K562 (cell line): ENCODE data around the gene TP53RK. TPM values are rescaled to one million over a fixed set of nuclear protein-coding genes. Genes with fewer than 3 reads are reported as not detected.

ENCODE experiments used
- ATAC-seq: fragments of 200-7000 bp; cut with Tn5 transposase; 3 replicates; pipeline ENCODE4 v1.9.1; 2020; ENCODE audit warnings: moderate library complexity
- BruUV-seq: library from RNA; stranded (reverse); fragments of 400-500 nt; replicated peaks from 2 replicates; lab custom pipeline; 2021; lab: Mats Ljungman, UMichigan
- CTCF ChIA-PET: fragments of 300-600 bp; formaldehyde crosslinking; extraction: SDS; loops from one replicate; lab custom pipeline; 2021; ENCODE audit warnings: low intra/inter-chr PET ratio; lab: Yijun Ruan, JAX
- POLR2A ChIA-PET: fragments of 300-600, 350-650 bp; sonication (Branson Sonifier 250); formaldehyde crosslinking; extraction: SDS; loops from one replicate; lab custom pipeline; 2021; ENCODE audit warnings: antibody characterized with exemption, inconsistent platforms; lab: Yijun Ruan, JAX
- DNase-seq, 4 experiments: peaks; one replicate each; pipeline versions ENCODE4 v3.0.0 to v3.0.0-alpha.2; 2011 to 2018; ENCODE audit warnings: low spot score in 3 of 4, mixed read lengths in 3 of 4; ENCODE audit errors: extremely low read depth in 1 of 4
- FAIRE-seq: peaks from 2 replicates; lab custom pipeline; 2011; peaks lifted over from hg19 to GRCh38; lab: Jason Lieb, UNC
- H2AFZ ChIP-seq: 2 replicates; pipeline ENCODE4 v1.6.0; 2011; ENCODE audit warnings: low read depth, low read length, control low read depth, inconsistent platforms
- H3K27ac ChIP-seq: fragments of 200-600 bp; 3 replicates; pipeline ENCODE4 v1.8.0; 2011; ENCODE audit warnings: low read depth, mild to moderate bottlenecking, control low read depth, inconsistent platforms, low read length, moderate library complexity, mixed read lengths; ENCODE audit errors: extremely low read depth
- H3K27me3 ChIP-seq, 2 experiments: fragments of 300-600 bp in 1 of 2; 2 replicates in 1 of 2; 3 replicates in 1 of 2; pipeline versions ENCODE4 v1.6.0 to v1.8.0; 2011; ENCODE audit warnings: inconsistent platforms in 2 of 2, low read length in 2 of 2, mild to moderate bottlenecking in 1 of 2, mixed read lengths in 1 of 2, moderate library complexity in 1 of 2; ENCODE audit not compliant: control insufficient read depth in 2 of 2, insufficient read depth in 2 of 2
- H3K36me3 ChIP-seq: fragments of 300-600 bp; 3 replicates; pipeline ENCODE4 v1.8.0; 2011; ENCODE audit warnings: mild to moderate bottlenecking, low read length, inconsistent platforms; ENCODE audit not compliant: control insufficient read depth, insufficient read depth
- H3K4me1 ChIP-seq, 2 experiments: fragments of 200-600 bp in 1 of 2; replicated peaks in 1 of 2; 2 replicates in 1 of 2; 3 replicates in 1 of 2; pipeline versions ENCODE4 v1.5.1 to v1.8.0; 2011; ENCODE audit warnings: inconsistent platforms in 2 of 2, low read length in 2 of 2, mild to moderate bottlenecking in 1 of 2, mixed read lengths in 1 of 2, moderate library complexity in 1 of 2; ENCODE audit not compliant: control insufficient read depth in 2 of 2, insufficient read depth in 2 of 2
- H3K4me2 ChIP-seq: 2 replicates; pipeline ENCODE4 v1.6.1; 2011; ENCODE audit warnings: low read length, control low read depth, inconsistent platforms, mixed read lengths; ENCODE audit not compliant: insufficient read depth
- H3K4me3 ChIP-seq: fragments of 200-600 bp; sonication (generic), shearing (Covaris generic); 2 replicates; pipeline ENCODE4 v1.5.1; 2016; ENCODE audit warnings: control low read depth, inconsistent platforms
- H3K79me2 ChIP-seq: fragments of 200-600 bp; 3 replicates; pipeline ENCODE4 v1.8.0; 2011; ENCODE audit warnings: low read length, inconsistent platforms; ENCODE audit not compliant: control insufficient read depth, insufficient read depth
- H3K9ac ChIP-seq, 2 experiments: 2 replicates each; pipeline versions ENCODE4 v1.6.0 to v1.6.1; 2011; ENCODE audit warnings: low read depth in 2 of 2, low read length in 2 of 2, control low read depth in 1 of 2, inconsistent platforms in 1 of 2, mild to moderate bottlenecking in 1 of 2, mixed read lengths in 1 of 2; ENCODE audit not compliant: insufficient read depth in 1 of 2
- H3K9me1 ChIP-seq: one replicate; pipeline ENCODE4 v1.6.0; 2011; ENCODE audit warnings: inconsistent platforms, mild to moderate bottlenecking, low read length, moderate library complexity; ENCODE audit not compliant: control insufficient read depth, insufficient read depth
- H3K9me3 ChIP-seq: replicated peaks from 2 replicates; pipeline ENCODE4 v1.5.1; 2011; ENCODE audit warnings: low read depth, low read length, inconsistent platforms; ENCODE audit not compliant: control insufficient read depth, insufficient read depth
- H4K20me1 ChIP-seq: replicated peaks from 2 replicates; pipeline ENCODE4 v1.6.1; 2011; ENCODE audit warnings: low read length, inconsistent platforms, mixed read lengths; ENCODE audit not compliant: control insufficient read depth, insufficient read depth
- ARNT ChIP-seq, 2 experiments: fragments of 450-650 bp; IDR thresholded peaks; 2 replicates each; pipeline ENCODE4 v1.6.1; 2016; ENCODE audit warnings: mild to moderate bottlenecking in 1 of 2
- CBFA2T2 ChIP-seq: fragments of 450-650 bp; conservative IDR thresholded peaks from 2 replicates; pipeline ENCODE4 v1.6.1; 2017; ENCODE audit warnings: mild to moderate bottlenecking
- CBX2 ChIP-seq: fragments of 200-600 bp; sonication (generic); IDR thresholded peaks from one replicate; pipeline ENCODE4 v1.6.1; 2012; ENCODE audit warnings: mild to moderate bottlenecking, low read length, inconsistent platforms; ENCODE audit not compliant: insufficient read depth, poor library complexity, severe bottlenecking
- KLF10 ChIP-seq: fragments of 250-450 bp; sonication (Bioruptor Pico); IDR thresholded peaks from 2 replicates; pipeline ENCODE4 v1.6.1; 2021; ENCODE audit warnings: matching md5 sums
- NFE2 ChIP-seq: IDR thresholded peaks from 2 replicates; pipeline ENCODE4 v1.6.1; 2014; ENCODE audit warnings: antibody characterized with exemption, low read depth
- ZFP1 ChIP-seq: fragments of 450-650 bp; formaldehyde crosslinking; IDR thresholded peaks from 2 replicates; pipeline ENCODE4 v1.4.0; 2020; ENCODE audit warnings: mild to moderate bottlenecking, mixed read lengths
- ZNF224 ChIP-seq: sonication (generic); formaldehyde crosslinking; IDR thresholded peaks from 2 replicates; pipeline ENCODE4 v1.8.0; 2022; ENCODE audit warnings: mild to moderate bottlenecking, missing genetic modification reagents
- ZNF668 ChIP-seq: fragments of 250-450 bp; sonication (Bioruptor Pico); IDR thresholded peaks from 2 replicates; pipeline ENCODE4 v1.8.0; 2022; ENCODE audit warnings: mild to moderate bottlenecking, inconsistent platforms
- WGBS: fragments of 100-300 bp; shearing (Covaris generic); methylation state at CpG from one replicate; pipeline ENCODE4 v1.1.6; 2016; ENCODE audit warnings: low coverage, mixed read lengths; ENCODE audit not compliant: insufficient coverage; ENCODE audit errors: missing lambda C conversion rate; 5-methylcytosine and 5-hydroxymethylcytosine counted together
- in situ Hi-C: fragments of 300-500 bp; cut with MboI; formaldehyde crosslinking; loops from 4 replicates; pipeline ENCODE4 v1.15.0; 2018; ENCODE audit warnings: inconsistent platforms, mixed read lengths
- intact Hi-C: fragments of 100-400 bp; cut with micrococcal nuclease; formaldehyde crosslinking; loops from 2 replicates; pipeline ENCODE4 v1.14.2; 2022
- polyA plus RNA-seq, 8 experiments: library from polyadenylated mRNA; depleted of rRNA in 4 of 8; stranded (reverse) in 5 of 8; unstranded in 3 of 8; fragments of >200 nt; fragmentation: Nextera tagmentation in 2 of 8; fragmentation: Illumina TruSeq in 1 of 8; extraction: Ambion mirVana in 2 of 8; extraction: Trizol in 1 of 8; gene quantifications; 2 replicates each; pipeline versions ENCODE4 v1.2.1 to v1.2.3, GENCODE V29; 2011 to 2014; ENCODE audit warnings: inconsistent platforms in 1 of 8, missing spikeins in 1 of 8
- total RNA-seq, 7 experiments: library from RNA; depleted of rRNA in 6 of 7; stranded (reverse); fragments of >200 nt in 6 of 7; fragmentation: Illumina TruSeq in 2 of 7; extraction: Trizol in 2 of 7; gene quantifications; 2 replicates each; pipeline versions ENCODE4 v1.2.1 to v1.2.3, GENCODE V29; 2011 to 2021; ENCODE audit warnings: low replicate concordance in 1 of 7
- TF ChIP-seq, protein P1 (sequence below): fragments of 450-650 bp; IDR thresholded peaks from 2 replicates; pipeline ENCODE4 v1.7.0; 2016; ENCODE audit warnings: borderline replicate concordance

The TP53RK gene
- total and polyA plus RNA-seq, 9 of the 15 experiments (the other 6 are each of a cell fraction or from before 2014, with no cell fraction given), result 2.9 to 43.5 (median 17.2) TPM

DNA sequence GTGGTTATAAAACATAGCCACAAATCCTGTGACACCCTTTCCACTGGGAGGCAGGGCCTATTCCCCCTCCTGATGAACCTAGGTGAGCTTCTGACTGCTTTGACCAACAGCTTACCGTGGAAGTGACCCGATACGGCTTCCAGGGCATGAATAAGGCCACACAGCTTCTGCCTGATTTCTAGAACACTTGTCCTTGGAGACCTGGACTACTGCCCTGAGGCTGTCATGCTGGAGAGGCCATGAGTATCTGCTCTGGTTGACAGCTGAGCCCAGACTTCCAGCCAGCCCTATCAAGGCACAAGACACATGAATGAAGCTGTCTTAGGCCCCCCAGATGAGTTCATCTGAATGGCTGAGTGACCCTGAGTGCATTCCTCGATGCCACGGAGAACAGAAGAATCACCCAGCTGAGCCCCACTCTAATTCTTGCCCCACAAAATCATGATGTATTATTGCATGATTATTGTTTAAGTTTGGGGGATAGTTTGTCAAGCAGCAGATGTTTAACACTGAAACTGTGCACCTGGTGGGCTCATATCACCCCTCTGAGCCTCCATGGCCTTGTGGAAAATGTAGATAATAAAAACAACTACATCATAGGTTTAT lies 16.6 kb downstream of the TP53RK start:
- Histone ChIP-seq H3K36me3 (peaks cover 6% of the 10 kb centered on the region; the same call in 2 of the 3 replicates), H3K9me1 (peaks cover 4% of the 10 kb centered on the region), H3K27ac (no peak overlapping the region), H3K4me3 (no peak overlapping the region), H3K9ac (no peak overlapping the region), H3K27me3 (no peaks in the 10 kb centered on the region), H4K20me1 (peaks cover 8% of the 10 kb centered on the region; the same call in 1 of the 2 replicates), H3K4me2 (no peak overlapping the region), H2AFZ (no peak overlapping the region), H3K9me3 (no peaks in the 10 kb centered on the region), H3K79me2 (no peaks in the 10 kb centered on the region), H3K4me1 (no peaks in the 10 kb centered on the region)
- ATAC-seq (no peak), FAIRE-seq (no peak), DNase-seq (no peak)
- POLR2A ChIA-PET, result interaction anchor here (1.2 to 1.3 kb wide), 2 partner anchors 8 to 10 kb away, joined by 3 read pairs; no protein-coding TSS in a partner anchor
- intact Hi-C loops (no loop called here), in situ Hi-C loops (loop anchor here (10.0 kb wide), 1 partner anchor 318 kb away; no protein-coding TSS in a partner anchor)
- TF ChIP-seq CBX2, result no peak
- 0 out of 2 replicates have a peak, but pooled peaks have one; percentile 10 for TF ChIP-seq CBFA2T2
- no TSS peak for BruUV-seq
- WGBS, result 80% methylated on average over 5 of the region's 5 CpGs
- CTCF ChIA-PET, result no interaction called here

DNA sequence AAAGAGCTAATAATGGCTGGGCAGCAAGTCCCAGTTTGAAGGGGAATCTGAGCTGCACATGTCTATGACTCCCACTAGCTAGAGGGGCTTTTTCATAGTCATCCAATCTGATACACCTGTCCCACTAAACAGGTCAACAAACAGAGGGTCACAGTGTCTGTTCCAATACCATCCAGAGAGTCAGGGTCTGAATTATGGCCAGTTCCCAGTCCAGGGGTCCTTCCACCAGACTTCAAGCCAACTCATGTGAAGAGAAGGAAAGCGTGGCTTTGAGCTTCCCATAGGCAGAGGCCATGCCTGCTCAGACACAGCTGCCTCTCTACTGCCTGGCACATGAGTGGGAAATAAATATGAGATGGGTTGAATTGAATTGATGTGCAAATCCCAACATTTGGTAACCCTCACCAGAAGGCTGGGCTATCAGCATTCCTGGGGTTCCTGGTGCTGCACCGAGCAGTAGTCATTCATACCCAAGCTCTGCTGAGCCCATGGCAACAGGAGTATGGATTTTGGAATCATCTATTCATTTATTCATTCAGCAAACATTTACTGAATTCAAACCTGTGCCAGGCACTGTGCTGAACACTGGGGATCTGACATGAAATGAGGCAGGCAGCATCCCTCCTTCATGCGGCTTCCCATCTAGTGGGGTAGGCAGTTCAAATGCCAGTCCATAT lies 17.2 kb downstream of the TP53RK start:
- Histone ChIP-seq H3K4me2 (no peak overlapping the region), H3K27ac (no peak overlapping the region), H2AFZ (no peak overlapping the region), H3K79me2 (no peaks in the 10 kb centered on the region), H3K9me3 (no peaks in the 10 kb centered on the region), H4K20me1 (peaks cover 8% of the 10 kb centered on the region; the same call in 1 of the 2 replicates), H3K4me1 (no peaks in the 10 kb centered on the region), H3K27me3 (no peaks in the 10 kb centered on the region), H3K36me3 (peaks cover 9% of the 10 kb centered on the region; the same call in 2 of the 3 replicates), H3K9ac (no peak overlapping the region), H3K4me3 (no peak overlapping the region), H3K9me1 (peaks cover 4% of the 10 kb centered on the region)
- DNase-seq (no peak), FAIRE-seq (no peak), ATAC-seq (no peak)
- POLR2A ChIA-PET, result interaction anchor here (0.9 to 1.3 kb wide), 3 partner anchors 8 to 12 kb away, joined by 3 read pairs; no protein-coding TSS in a partner anchor
- 91% methylated on average over 3 of the region's 3 CpGs for WGBS
- in situ Hi-C loops (loop anchor here (10.0 kb wide), 1 partner anchor 317 kb away; no protein-coding TSS in a partner anchor), intact Hi-C loops (no loop called here)
- CTCF ChIA-PET, result no interaction called here
- no TSS peak for BruUV-seq
- TF ChIP-seq, protein P1, sequence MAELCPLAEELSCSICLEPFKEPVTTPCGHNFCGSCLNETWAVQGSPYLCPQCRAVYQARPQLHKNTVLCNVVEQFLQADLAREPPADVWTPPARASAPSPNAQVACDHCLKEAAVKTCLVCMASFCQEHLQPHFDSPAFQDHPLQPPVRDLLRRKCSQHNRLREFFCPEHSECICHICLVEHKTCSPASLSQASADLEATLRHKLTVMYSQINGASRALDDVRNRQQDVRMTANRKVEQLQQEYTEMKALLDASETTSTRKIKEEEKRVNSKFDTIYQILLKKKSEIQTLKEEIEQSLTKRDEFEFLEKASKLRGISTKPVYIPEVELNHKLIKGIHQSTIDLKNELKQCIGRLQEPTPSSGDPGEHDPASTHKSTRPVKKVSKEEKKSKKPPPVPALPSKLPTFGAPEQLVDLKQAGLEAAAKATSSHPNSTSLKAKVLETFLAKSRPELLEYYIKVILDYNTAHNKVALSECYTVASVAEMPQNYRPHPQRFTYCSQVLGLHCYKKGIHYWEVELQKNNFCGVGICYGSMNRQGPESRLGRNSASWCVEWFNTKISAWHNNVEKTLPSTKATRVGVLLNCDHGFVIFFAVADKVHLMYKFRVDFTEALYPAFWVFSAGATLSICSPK, result no peak
- TF ChIP-seq NFE2 (no peak), KLF10 (CRISPR knock-in tag) (no peak), ZNF668 (CRISPR knock-in tag) (no peak), ZFP1 (CRISPR knock-in tag) (no peak), ARNT (IDR thresholded peaks at IDR 0.05) (no peak), ZNF224 (CRISPR knock-in tag) (no peak)
